Gastrocnemius medialis (tissue), 4 donors: ENCODE results near the gene EIF3B.

Experiments used
- POLR2A ChIP-seq, 2 donors: fragments of 450-650 bp; IDR thresholded peaks; one replicate each; pipeline ENCODE4 v1.6.1; 2017; ENCODE audit warnings: antibody characterized with exemption in 2 of 2, mild to moderate bottlenecking in 2 of 2, moderate library complexity in 2 of 2
- TF ChIP-seq, protein P1 (sequence below), 5 experiments: fragments of 450-650 bp in 3 of 5; fragments of 200-600 bp in 2 of 5; sonication (generic) in 2 of 5; IDR thresholded peaks in 4 of 5; conservative IDR thresholded peaks in 1 of 5; 1 replicate in 4 of 5; 2 replicates in 1 of 5; pipeline ENCODE4 v1.5.1; 2016 to 2019; ENCODE audit warnings: antibody characterized with exemption in 5 of 5, mild to moderate bottlenecking in 3 of 5, moderate library complexity in 3 of 5

DNA sequence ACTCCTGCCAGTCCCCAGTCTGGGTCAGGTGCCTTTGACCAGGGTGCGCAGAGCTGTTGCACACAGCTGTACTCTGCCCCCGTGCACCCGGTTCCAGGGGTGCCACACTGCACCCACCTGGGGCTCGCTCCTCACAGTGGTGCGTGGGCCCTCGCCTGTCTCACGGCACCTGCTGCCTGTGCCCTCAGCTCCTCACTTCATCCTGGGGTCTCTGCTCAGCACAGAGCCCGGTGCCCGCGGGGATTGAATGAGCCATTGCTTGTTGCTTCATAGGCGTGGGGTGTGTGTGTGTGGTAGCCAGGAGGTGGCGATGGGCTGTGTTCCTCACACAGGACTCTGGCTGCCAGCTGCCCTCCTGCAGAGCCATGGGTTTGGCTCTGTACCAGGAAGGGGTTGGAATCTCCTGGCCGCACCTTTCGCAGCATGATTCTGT, 18.5 kb downstream of the EIF3B start:
- TF ChIP-seq, protein P1, sequence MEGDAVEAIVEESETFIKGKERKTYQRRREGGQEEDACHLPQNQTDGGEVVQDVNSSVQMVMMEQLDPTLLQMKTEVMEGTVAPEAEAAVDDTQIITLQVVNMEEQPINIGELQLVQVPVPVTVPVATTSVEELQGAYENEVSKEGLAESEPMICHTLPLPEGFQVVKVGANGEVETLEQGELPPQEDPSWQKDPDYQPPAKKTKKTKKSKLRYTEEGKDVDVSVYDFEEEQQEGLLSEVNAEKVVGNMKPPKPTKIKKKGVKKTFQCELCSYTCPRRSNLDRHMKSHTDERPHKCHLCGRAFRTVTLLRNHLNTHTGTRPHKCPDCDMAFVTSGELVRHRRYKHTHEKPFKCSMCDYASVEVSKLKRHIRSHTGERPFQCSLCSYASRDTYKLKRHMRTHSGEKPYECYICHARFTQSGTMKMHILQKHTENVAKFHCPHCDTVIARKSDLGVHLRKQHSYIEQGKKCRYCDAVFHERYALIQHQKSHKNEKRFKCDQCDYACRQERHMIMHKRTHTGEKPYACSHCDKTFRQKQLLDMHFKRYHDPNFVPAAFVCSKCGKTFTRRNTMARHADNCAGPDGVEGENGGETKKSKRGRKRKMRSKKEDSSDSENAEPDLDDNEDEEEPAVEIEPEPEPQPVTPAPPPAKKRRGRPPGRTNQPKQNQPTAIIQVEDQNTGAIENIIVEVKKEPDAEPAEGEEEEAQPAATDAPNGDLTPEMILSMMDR (IDR thresholded peaks at IDR 0.05 in 4 of 5, conservative IDR thresholded peaks at IDR 0.05 in 1 of 5), result no peak
- no peak for TF ChIP-seq POLR2A (IDR thresholded peaks at IDR 0.05)
